Stomach (tissue), 4 donors: ENCODE data around the gene C1orf52.

Experiments
- POLR2A ChIP-seq, 4 donors: fragments of 450-650 bp; IDR thresholded peaks; one replicate each; pipeline ENCODE4 v1.6.1; 2016; ENCODE audit warnings: antibody characterized with exemption in 4 of 4, control low read depth in 2 of 4, mild to moderate bottlenecking in 1 of 4, moderate library complexity in 1 of 4
- POLR2AphosphoS5 ChIP-seq, 3 donors: sonication (generic); formaldehyde crosslinking; IDR thresholded peaks; one replicate each; pipeline ENCODE4 v1.6.1; 2016; ENCODE audit warnings: antibody characterized with exemption in 3 of 3
- TF ChIP-seq, protein P1 (sequence below), 7 experiments: fragments of 450-650 bp in 4 of 7; fragments of 200-600 bp in 3 of 7; sonication (generic) in 3 of 7; IDR thresholded peaks; one replicate each; pipeline ENCODE4 v1.5.1; 2016 to 2019; ENCODE audit warnings: antibody characterized with exemption in 7 of 7, control low read depth in 2 of 7, mild to moderate bottlenecking in 1 of 7

DNA sequence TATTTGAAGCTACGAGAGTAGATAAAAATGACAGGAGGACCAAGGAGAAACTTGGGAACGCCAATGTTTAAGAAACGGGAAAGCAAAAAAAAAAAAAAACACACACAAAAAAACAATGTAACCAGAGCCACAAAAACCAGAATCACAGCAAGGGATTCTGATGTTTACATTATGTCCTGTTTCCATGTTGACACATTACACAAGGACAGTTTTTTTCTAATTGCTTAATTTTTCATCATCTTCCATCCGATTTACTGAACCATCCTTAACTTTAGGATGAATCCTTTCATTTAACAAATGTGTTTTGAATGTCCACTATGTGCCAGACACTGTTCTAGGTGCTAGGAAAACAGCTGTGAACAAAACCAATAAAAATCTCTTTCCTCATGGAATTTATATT lies 18.3 kb upstream of the C1orf52 start:
- TF ChIP-seq, protein P1, sequence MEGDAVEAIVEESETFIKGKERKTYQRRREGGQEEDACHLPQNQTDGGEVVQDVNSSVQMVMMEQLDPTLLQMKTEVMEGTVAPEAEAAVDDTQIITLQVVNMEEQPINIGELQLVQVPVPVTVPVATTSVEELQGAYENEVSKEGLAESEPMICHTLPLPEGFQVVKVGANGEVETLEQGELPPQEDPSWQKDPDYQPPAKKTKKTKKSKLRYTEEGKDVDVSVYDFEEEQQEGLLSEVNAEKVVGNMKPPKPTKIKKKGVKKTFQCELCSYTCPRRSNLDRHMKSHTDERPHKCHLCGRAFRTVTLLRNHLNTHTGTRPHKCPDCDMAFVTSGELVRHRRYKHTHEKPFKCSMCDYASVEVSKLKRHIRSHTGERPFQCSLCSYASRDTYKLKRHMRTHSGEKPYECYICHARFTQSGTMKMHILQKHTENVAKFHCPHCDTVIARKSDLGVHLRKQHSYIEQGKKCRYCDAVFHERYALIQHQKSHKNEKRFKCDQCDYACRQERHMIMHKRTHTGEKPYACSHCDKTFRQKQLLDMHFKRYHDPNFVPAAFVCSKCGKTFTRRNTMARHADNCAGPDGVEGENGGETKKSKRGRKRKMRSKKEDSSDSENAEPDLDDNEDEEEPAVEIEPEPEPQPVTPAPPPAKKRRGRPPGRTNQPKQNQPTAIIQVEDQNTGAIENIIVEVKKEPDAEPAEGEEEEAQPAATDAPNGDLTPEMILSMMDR (IDR thresholded peaks at IDR 0.05) = no peak
- TF ChIP-seq POLR2AphosphoS5 (IDR thresholded peaks at IDR 0.05) (no peak), POLR2A (IDR thresholded peaks at IDR 0.05) (no peak)
